AG08395 (cell line): Measurements from ENCODE around the gene ANAPC2.

Experiments
- DNase-seq: peaks from one replicate; pipeline ENCODE4 v3.0.0; 2012; ENCODE audit warnings: mixed read lengths, low spot score

ANAPC2 gene

GRCh38 chr9:137161558-137162486 lies 26.5 kb downstream of the ANAPC2 start:
- no peak for DNase-seq

GRCh38 chr9:137160716-137161557 lies 27.4 kb downstream of the ANAPC2 start:
- DNase-seq = no peak

GRCh38 chr9:137160054-137160425 lies 28.3 kb downstream of the ANAPC2 start:
- no peak for DNase-seq

GRCh38 chr9:137159105-137160053 lies 29.0 kb downstream of the ANAPC2 start:
- DNase-seq = no peak

- DNase-seq = no peak
Measured at GRCh38 chr9:137158625-137159024, 29.7 kb downstream of the ANAPC2 start.

GRCh38 chr9:137157618-137158415 lies 30.5 kb downstream of the ANAPC2 start:
- no peak for DNase-seq

GRCh38 chr9:137156567-137157375 lies 31.6 kb downstream of the ANAPC2 start:
- DNase-seq = peak; percentile 80

GRCh38 chr9:137152844-137153405 lies 35.4 kb downstream of the ANAPC2 start:
- DNase-seq = no peak

- peak; percentile 26 for DNase-seq
Measured at GRCh38 chr9:137150617-137151457, 37.5 kb downstream of the ANAPC2 start.

GRCh38 chr9:137149942-137150616 lies 38.3 kb downstream of the ANAPC2 start:
- DNase-seq = no peak

GRCh38 chr9:137149363-137149762 lies 39.0 kb downstream of the ANAPC2 start:
- DNase-seq = no peak

- no peak for DNase-seq
Measured at GRCh38 chr9:137148661-137149060, 39.7 kb downstream of the ANAPC2 start.

- DNase-seq = no peak
Measured at GRCh38 chr9:137148242-137148641, 40.1 kb downstream of the ANAPC2 start.

- no peak for DNase-seq
Measured at GRCh38 chr9:137147793-137148160, 40.6 kb downstream of the ANAPC2 start.

- no peak for DNase-seq
Measured at GRCh38 chr9:137147091-137147792, 41.1 kb downstream of the ANAPC2 start.

- DNase-seq = no peak
Measured at GRCh38 chr9:137146527-137146918, 41.8 kb downstream of the ANAPC2 start.

GRCh38 chr9:137145731-137146526 lies 42.4 kb downstream of the ANAPC2 start:
- no peak for DNase-seq
